A673 (cell line): ENCODE measurements around the gene OR4F6. TPM values are rescaled to one million over a fixed set of nuclear protein-coding genes. Genes with fewer than 3 reads are reported as not detected.

Experiments used
- BruUV-seq: library from RNA; stranded (reverse); fragments of 400-500 nt; replicated peaks from 2 replicates; lab custom pipeline; 2021; lab: Mats Ljungman, UMichigan
- CTCF ChIA-PET: fragments of 300-600 bp; sonication (Branson Sonifier 250); formaldehyde crosslinking; loops from one replicate; lab custom pipeline; 2022; ENCODE audit warnings: antibody characterized with exemption; lab: Charles Lee
- POLR2A ChIA-PET: fragments of 300-600 bp; sonication (Branson Sonifier 250); formaldehyde crosslinking; loops from one replicate; lab custom pipeline; 2022; ENCODE audit warnings: antibody characterized with exemption; ENCODE audit not compliant: low non-redundant PET; lab: Charles Lee
- DNase-seq: peaks from one replicate; pipeline ENCODE4 v3.0.0-alpha.2; 2015; ENCODE audit warnings: low spot score
- H3K27ac ChIP-seq: fragments of 200-600 bp; sonication (generic); 2 replicates; pipeline ENCODE4 v1.5.1; 2016; ENCODE audit warnings: mixed run types, low read depth, mild to moderate bottlenecking, mixed read lengths, antibody characterized with exemption, low read length; ENCODE audit not compliant: poor library complexity, severe bottlenecking
- H3K27me3 ChIP-seq: fragments of 200-600 bp; sonication (generic); replicated peaks from 2 replicates; pipeline ENCODE4 v1.6.1; 2017; ENCODE audit warnings: mixed run types, low read depth, mild to moderate bottlenecking, mixed read lengths, antibody characterized with exemption, low read length; ENCODE audit not compliant: insufficient read depth, poor library complexity
- H3K36me3 ChIP-seq: fragments of 200-600 bp; sonication (generic); 2 replicates; pipeline ENCODE4 v1.6.1; 2016; ENCODE audit warnings: mixed run types, mild to moderate bottlenecking, mixed read lengths, antibody characterized with exemption, low read length; ENCODE audit not compliant: insufficient read depth, poor library complexity, severe bottlenecking
- H3K4me1 ChIP-seq: fragments of 200-600 bp; sonication (generic); 2 replicates; pipeline ENCODE4 v1.6.1; 2017; ENCODE audit warnings: mixed run types, mild to moderate bottlenecking, mixed read lengths, antibody characterized with exemption, low read length; ENCODE audit not compliant: insufficient read depth, poor library complexity, severe bottlenecking
- H3K4me3 ChIP-seq: fragments of 200-600 bp; sonication (generic); 2 replicates; pipeline ENCODE4 v1.5.1; 2016; ENCODE audit warnings: low read depth, mixed run types, mild to moderate bottlenecking, mixed read lengths, low read length; ENCODE audit not compliant: poor library complexity, severe bottlenecking
- H3K9me3 ChIP-seq: fragments of 200-600 bp; sonication (generic); 2 replicates; pipeline ENCODE4 v1.6.1; 2016; ENCODE audit warnings: mixed run types, low read depth, mild to moderate bottlenecking, mixed read lengths, antibody characterized with exemption, low read length; ENCODE audit not compliant: poor library complexity, severe bottlenecking
- EZH2 ChIP-seq: fragments of 200-600 bp; sonication (generic); IDR thresholded peaks from 2 replicates; pipeline ENCODE4 v1.6.1; 2017; ENCODE audit warnings: borderline replicate concordance, low read depth, mild to moderate bottlenecking, mixed read lengths, antibody characterized with exemption, low read length; ENCODE audit not compliant: poor library complexity, severe bottlenecking
- intact Hi-C: fragments of 100-400 bp; cut with micrococcal nuclease; formaldehyde crosslinking; loops from one replicate; pipeline ENCODE4 v1.10.0; 2022; ENCODE audit not compliant: unreplicated experiment
- total RNA-seq: library from RNA; stranded (reverse); gene quantifications from 2 replicates; pipeline ENCODE4 v1.2.3, GENCODE V29; 2021
- TF ChIP-seq, protein P1 (sequence below): fragments of 300-800, 200-600 bp; sonication (generic); conservative IDR thresholded peaks from 2 replicates; pipeline ENCODE4 v1.5.1; 2017; ENCODE audit warnings: low read depth, mild to moderate bottlenecking, antibody characterized with exemption, low read length, moderate library complexity, mixed read lengths

OR4F6 gene
- total RNA-seq, 1 experiment from 2014 or later = not detected

DNA sequence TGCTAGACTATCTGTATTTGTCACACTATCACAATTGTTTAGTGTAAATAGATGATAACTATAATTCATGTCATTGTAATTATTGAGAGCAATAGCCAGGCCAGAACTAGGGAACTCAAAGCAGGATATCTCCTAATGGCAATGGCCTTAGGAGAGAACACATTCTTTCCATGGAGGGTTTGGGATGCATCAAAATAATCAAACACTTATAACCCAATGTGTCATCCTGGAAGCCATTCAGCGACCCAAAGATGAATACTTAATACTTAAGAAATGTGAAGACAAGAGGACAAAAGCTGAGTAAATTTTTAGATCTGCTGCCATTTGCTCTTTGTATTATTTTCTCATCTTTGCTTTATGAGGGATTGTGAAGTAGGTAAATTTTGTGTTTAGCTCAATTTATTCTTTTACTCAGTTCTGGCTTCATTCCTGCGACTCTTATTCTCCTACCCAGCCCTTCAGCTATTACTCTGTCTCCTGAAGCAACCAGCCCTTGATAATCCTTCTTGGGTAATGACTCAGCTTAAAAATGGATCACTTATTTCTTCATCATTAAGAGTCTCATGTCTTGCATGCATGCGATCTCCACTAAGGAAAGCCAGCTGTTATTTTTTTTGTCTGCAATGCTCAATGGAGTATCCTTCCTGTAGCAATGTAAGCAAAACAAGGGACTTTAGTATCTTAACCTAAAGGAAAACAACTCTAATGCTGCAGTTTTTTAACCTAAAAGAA lies 10.7 kb downstream of the OR4F6 start:
- POLR2A ChIA-PET = no interaction called here
- no peaks in the 10 kb centered on the region for H3K4me1 ChIP-seq
- peaks cover 35% of the 10 kb centered on the region for H3K27me3 ChIP-seq
- intact Hi-C loops = no loop called here
- CTCF ChIA-PET = no interaction called here
- H3K9me3 ChIP-seq = no peaks in the 10 kb centered on the region
- no TSS peak for BruUV-seq
- TF ChIP-seq, protein P1, sequence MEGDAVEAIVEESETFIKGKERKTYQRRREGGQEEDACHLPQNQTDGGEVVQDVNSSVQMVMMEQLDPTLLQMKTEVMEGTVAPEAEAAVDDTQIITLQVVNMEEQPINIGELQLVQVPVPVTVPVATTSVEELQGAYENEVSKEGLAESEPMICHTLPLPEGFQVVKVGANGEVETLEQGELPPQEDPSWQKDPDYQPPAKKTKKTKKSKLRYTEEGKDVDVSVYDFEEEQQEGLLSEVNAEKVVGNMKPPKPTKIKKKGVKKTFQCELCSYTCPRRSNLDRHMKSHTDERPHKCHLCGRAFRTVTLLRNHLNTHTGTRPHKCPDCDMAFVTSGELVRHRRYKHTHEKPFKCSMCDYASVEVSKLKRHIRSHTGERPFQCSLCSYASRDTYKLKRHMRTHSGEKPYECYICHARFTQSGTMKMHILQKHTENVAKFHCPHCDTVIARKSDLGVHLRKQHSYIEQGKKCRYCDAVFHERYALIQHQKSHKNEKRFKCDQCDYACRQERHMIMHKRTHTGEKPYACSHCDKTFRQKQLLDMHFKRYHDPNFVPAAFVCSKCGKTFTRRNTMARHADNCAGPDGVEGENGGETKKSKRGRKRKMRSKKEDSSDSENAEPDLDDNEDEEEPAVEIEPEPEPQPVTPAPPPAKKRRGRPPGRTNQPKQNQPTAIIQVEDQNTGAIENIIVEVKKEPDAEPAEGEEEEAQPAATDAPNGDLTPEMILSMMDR = no peak
- no peak for TF ChIP-seq EZH2
- no peak overlapping the region for H3K27ac ChIP-seq
- DNase-seq = peak; percentile 11
- no peak overlapping the region for H3K4me3 ChIP-seq
- no peaks in the 10 kb centered on the region for H3K36me3 ChIP-seq

DNA sequence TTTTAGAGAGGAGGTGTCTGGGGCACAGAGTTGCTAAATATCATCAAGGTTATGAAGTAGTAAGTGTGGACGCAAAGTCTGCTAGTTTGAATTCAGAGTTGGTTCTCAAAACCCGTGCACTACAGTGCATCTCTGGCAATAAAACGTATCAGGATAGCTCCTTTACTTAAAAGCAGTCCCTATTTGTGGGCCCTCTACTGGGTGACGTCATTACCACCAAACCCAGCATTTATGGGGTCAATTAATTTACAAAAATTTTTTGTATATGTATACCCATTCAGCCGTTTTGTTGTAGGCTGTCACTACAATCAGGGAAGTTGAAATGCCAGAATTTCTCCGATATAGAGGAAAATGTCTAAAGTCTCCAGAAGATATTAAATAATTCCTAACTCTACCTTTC lies 17.5 kb downstream of the OR4F6 start:
- H3K36me3 ChIP-seq = no peaks in the 10 kb centered on the region
- TF ChIP-seq EZH2 = no peak
- TF ChIP-seq, protein P1 = no peak
- H3K9me3 ChIP-seq = no peaks in the 10 kb centered on the region
- H3K4me1 ChIP-seq = no peaks in the 10 kb centered on the region
- intact Hi-C loops = no loop called here
- H3K4me3 ChIP-seq = no peak overlapping the region
- H3K27me3 ChIP-seq = peaks cover 19% of the 10 kb centered on the region
- no peak overlapping the region for H3K27ac ChIP-seq
- no peak for DNase-seq
- no TSS peak for BruUV-seq
- ChIA-PET CTCF (no interaction called here), POLR2A (no interaction called here)

DNA sequence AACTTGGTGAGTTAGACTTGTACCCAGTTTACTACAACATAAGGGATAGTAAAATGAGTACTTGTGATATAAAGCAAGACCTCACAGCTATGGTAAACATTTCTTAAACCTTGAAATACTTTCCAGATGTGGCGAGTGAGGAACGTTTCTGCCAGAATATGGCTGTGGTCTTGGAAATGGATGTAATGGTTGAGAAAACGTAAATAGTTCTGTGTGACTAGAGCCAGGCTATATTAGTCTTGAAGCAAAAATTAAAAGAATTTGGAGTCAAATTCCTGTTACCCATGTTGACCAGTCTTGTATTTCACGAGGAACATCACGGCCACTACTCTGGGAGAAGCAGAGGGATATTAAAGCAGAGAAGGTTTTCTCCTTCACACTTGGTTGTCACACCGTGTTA lies 23.9 kb downstream of the OR4F6 start:
- DNase-seq = no peak
- no peaks in the 10 kb centered on the region for H3K4me1 ChIP-seq
- ChIA-PET CTCF (no interaction called here), POLR2A (no interaction called here)
- TF ChIP-seq EZH2 = no peak
- TF ChIP-seq, protein P1 = no peak
- H3K27me3 ChIP-seq = peaks cover 52% of the 10 kb centered on the region
- no TSS peak for BruUV-seq
- no peaks in the 10 kb centered on the region for H3K9me3 ChIP-seq
- no peak overlapping the region for H3K4me3 ChIP-seq
- intact Hi-C loops = no loop called here
- H3K27ac ChIP-seq = no peak overlapping the region
- H3K36me3 ChIP-seq = no peaks in the 10 kb centered on the region
